GM12801 (cell line): ENCODE results near the gene RHOT1.

Source experiments
- TF ChIP-seq, protein P1 (sequence below): IDR thresholded peaks from one replicate; pipeline ENCODE4 v1.5.1; 2011; ENCODE audit warnings: control low read depth; ENCODE audit not compliant: insufficient read length; ENCODE audit errors: extremely low read depth

The RHOT1 gene

DNA sequence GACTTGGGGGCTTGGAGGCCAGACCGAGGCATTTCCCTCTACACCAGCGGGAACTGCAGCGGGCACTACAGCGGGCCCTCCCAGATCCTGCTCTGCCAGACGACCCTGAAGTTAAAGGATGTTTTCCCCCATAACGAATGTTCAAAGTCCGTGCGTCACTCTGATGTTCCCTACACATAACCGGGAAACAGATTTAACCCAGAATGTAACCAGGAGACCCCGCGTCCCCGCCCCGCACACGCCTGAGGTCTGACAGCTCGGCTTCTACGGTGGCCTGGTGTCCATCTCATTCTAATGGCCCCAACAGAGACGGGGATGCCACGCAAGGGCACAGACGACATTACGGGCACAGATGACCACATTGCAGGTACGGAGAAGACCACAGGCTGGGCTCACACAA is 31.7 kb upstream of the RHOT1 start:
- TF ChIP-seq, protein P1, sequence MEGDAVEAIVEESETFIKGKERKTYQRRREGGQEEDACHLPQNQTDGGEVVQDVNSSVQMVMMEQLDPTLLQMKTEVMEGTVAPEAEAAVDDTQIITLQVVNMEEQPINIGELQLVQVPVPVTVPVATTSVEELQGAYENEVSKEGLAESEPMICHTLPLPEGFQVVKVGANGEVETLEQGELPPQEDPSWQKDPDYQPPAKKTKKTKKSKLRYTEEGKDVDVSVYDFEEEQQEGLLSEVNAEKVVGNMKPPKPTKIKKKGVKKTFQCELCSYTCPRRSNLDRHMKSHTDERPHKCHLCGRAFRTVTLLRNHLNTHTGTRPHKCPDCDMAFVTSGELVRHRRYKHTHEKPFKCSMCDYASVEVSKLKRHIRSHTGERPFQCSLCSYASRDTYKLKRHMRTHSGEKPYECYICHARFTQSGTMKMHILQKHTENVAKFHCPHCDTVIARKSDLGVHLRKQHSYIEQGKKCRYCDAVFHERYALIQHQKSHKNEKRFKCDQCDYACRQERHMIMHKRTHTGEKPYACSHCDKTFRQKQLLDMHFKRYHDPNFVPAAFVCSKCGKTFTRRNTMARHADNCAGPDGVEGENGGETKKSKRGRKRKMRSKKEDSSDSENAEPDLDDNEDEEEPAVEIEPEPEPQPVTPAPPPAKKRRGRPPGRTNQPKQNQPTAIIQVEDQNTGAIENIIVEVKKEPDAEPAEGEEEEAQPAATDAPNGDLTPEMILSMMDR, result no peak

DNA sequence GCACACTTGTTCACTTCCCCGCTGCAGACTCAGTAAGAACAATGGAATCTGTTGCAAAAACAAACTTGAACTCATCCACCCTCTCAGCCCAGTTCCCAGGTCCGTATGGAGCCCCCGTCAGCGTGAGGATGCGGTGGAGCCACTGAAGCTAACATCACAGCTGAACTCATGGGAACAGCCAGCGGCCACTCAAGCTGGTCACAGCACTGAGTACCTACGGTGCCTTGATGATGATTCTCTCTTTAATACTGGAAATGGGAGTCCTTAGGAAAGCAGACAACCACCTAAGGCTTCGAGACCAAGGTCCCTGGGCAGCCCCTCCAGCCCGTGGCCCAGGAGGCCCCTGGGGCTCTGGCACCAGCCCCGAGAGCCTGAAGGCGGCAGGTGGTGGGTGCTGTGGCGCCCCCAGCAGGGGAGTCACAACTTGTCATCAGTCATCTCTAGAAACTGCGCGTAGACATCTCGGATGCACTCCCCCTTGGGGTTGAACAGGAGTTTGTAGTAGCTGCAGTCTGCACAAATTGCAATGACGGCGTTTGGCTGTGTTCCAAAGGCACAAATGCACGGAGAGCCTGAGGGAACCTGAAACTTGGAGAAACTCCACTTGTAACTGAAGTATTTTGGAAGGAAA is 31.0 kb upstream of the RHOT1 start:
- TF ChIP-seq, protein P1, result no peak

DNA sequence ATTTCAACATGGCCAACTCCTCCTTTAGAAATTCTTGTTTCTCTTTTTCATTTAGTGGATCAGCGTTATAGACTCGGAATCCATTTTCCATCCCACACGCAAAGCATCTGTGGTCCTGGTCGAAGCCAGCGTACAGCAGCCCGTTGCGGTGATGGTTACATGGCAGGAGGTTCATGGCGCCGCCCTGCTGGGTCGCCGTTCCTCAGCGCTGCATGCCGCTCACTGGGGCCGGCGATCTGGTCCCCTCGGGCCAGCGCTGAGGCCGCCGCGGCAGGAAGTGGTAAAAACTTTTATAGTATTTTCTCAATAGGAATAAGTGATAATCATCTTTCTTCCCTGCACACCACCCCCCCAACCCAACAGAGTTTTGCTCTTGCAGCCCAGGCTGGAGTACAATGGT is 29.9 kb upstream of the RHOT1 start:
- TF ChIP-seq, protein P1, result no peak

DNA sequence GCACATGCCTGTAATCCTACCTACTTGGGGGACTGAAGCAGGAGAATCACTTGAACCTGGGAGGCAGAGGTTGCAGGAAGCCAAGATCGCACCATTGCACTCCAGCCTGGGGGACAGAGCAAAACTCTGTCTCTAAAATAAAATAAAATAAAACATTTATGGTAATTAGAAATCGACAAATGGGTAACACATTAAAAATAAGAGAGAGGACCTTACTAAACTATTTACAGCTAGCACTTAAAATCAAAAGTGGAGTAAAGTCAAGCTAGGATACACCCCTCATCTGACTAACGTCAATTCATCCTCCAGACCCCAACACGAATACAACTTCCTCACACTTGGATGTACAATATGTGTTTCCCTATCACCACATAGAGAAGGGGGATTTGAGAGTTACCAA is 27.8 kb upstream of the RHOT1 start:
- TF ChIP-seq, protein P1, result no peak

DNA sequence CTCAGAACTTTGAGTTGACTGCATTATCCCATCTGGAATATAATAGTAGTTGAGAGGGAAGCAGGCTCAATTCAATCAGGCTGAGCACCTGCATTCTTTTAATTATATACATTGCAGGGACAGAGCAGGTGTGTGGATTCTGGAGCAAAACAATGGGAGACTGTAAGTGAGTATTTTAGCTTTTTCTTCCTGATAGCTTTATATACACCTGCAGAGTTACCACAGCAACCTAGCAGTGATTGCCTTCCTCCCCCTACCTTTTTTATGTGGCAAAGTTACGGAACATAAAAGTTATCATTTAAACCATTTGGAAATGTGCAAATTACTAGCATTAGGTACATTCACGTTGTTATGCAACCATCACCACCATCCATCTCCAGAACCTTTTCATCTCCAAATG is 25.4 kb upstream of the RHOT1 start:
- TF ChIP-seq, protein P1, result no peak

DNA sequence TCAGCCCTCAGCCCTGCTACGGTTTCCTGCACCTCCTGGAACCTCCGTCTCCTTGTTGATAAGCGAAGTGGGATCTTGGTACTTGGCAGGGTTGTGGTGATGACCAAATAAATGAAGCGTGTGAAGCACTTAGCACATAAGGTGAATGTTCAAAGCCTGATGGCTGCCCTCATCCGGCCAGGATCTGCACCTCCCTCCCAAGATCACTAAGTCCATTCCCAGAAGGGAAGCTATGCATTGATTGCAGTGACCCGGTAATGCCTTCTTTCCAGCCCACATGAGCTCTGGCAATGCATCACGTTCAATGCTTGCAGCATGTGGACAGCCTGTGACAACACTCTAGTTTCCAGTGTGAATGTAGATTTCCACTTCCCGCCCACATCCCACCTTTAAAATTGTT is 24.9 kb upstream of the RHOT1 start:
- TF ChIP-seq, protein P1, result no peak

DNA sequence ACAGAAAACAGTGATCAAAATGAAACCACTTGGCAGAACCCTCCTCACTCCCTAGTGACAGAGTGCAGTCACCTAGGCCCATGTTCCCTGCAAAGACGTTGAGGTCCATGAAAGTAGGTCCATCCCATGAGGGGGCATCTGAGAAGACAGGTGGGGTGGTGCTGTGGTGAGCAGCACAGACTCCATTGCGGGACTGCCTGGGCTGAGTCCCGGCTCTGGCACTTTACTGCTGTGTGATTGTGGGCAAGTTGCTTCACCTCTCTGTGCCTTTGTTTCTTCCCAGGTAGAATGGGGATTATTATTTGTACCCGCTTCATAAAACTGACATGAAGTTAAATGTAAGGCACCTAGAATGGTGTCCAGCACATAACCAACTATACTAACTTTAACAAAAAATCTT is 23.5 kb upstream of the RHOT1 start:
- TF ChIP-seq, protein P1, result no peak

DNA sequence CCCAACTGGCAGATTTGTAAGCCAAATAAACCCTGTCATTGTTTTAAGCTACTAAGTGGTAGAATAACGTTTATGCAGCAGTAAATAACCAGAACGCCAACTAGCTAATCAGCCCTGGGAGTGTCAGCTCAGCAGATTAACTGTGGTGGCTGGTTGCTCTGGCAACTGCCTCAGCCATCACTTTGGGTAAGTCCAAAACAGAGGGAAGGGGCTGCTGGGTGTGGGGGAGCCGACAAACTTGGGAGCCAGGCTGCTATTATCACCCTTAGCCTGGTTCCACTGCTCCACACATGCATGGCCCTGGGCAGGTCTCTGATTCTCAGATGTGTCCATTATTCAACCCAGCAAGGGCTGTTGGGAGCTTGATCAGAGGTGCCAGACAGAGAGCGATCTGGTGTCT is 22.2 kb upstream of the RHOT1 start:
- TF ChIP-seq, protein P1, result no peak
